ENCODE results near the gene OGDHL.

DNA sequence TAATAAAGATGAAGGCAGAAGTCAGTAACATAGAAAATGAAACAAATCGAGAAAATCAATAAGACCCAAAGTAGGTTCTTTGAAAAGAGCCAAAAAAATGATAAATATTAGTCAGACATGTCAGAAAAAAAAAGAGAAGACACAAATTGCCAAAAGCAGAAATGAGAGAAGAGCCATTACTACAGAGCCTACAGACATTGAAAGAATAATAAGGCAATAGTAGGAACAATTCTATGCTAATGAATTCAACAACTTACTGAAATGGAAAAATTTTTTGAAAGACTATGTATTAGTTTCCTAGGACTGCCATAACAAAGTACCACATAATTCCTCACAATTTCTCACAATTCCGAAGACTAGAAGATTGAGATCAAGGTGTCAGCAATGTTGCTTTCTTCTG, 35.5 kb downstream of the OGDHL start:
- TF ChIP-seq, protein P1, sequence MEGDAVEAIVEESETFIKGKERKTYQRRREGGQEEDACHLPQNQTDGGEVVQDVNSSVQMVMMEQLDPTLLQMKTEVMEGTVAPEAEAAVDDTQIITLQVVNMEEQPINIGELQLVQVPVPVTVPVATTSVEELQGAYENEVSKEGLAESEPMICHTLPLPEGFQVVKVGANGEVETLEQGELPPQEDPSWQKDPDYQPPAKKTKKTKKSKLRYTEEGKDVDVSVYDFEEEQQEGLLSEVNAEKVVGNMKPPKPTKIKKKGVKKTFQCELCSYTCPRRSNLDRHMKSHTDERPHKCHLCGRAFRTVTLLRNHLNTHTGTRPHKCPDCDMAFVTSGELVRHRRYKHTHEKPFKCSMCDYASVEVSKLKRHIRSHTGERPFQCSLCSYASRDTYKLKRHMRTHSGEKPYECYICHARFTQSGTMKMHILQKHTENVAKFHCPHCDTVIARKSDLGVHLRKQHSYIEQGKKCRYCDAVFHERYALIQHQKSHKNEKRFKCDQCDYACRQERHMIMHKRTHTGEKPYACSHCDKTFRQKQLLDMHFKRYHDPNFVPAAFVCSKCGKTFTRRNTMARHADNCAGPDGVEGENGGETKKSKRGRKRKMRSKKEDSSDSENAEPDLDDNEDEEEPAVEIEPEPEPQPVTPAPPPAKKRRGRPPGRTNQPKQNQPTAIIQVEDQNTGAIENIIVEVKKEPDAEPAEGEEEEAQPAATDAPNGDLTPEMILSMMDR (IDR thresholded peaks at IDR 0.05): no peak
- no peak for TF ChIP-seq POLR2A (IDR thresholded peaks at IDR 0.05)
- TF ChIP-seq POLR2AphosphoS5 (IDR thresholded peaks at IDR 0.05): no peak
- no peak for TF ChIP-seq EP300 (IDR thresholded peaks at IDR 0.05)

Measured in stomach (tissue), 4 donors.